Measurements from ENCODE around the gene DUOXA2.

DUOXA2 gene

DNA sequence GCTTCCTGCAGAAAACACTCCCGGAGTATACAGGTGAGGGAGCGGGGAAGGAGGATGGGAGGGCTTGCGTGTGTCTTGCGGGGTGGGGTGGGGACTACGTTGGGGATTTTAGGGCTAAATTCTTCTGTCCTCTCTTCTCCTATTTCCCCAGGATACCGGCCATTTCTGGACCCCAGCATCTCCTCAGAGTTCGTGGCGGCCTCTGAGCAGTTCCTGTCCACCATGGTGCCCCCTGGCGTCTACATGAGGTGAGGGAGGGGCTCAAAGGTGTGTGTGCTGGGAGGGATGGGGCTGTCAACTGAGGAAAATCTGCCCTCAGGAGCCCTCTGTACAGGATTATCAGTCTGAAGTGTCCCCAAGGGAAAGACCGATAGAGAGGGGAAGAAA is 22.2 kb downstream of the DUOXA2 start:
- DNase-seq (ENCODE audit: low spot score) = no peak

DNA sequence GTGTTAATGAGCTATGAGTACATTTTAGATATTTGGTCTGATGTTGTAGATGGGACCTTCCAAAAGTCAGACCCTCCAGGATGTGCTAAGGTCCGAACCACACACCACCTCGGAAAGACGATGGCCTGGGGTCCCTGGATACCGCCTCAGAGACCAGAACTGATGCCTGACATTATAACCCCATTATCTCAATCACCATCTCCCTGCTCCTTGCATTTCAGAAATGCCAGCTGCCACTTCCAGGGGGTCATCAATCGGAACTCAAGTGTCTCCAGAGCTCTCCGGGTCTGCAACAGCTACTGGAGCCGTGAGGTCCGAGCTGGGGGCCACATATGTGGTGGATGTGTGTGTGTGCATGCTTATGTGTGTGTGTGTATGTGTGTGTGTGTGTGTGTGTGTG is 23.6 kb downstream of the DUOXA2 start:
- DNase-seq (ENCODE audit: low spot score) = no peak

DNA sequence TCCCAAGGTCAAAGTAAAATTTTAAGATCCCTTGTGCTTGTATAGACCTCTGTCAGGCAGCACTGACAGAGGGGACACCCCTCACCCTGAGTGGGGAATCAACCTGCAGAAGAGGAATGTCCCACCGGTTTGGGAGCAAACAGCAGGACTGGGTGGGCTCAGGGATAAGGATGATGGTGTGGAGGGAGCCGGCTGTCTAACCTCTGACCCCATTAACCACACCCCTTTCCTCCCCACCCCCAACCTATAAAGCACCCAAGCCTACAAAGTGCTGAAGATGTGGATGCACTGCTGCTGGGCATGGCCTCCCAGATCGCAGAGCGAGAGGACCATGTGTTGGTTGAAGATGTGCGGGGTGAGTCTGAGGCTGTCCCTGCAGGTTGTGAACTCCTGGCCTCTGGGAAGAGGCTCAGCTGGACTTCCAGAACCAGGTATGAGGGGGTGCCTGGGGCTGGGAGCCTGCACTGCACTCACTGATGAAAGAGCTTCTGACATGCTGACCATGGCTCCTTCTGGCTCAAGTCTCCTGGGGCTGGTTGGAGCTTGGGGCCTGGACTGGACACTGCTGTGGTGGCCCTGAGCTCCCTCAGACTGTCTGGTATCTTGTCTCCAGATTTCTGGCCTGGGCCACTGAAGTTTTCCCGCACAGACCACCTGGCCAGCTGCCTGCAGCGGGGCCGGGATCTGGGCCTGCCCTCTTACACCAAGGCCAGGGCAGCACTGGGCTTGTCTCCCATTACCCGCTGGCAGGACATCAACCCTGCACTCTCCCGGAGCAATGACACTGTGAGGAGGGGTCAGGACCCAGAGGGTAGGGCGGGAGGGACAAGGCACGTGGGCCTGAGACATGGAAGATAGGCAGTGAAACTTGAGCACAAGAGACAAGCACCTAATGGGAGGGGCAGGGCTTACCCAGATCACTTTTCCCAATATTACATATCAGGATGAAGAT is 25.0 kb downstream of the DUOXA2 start:
- DNase-seq (ENCODE audit: low spot score) = no peak

DNA sequence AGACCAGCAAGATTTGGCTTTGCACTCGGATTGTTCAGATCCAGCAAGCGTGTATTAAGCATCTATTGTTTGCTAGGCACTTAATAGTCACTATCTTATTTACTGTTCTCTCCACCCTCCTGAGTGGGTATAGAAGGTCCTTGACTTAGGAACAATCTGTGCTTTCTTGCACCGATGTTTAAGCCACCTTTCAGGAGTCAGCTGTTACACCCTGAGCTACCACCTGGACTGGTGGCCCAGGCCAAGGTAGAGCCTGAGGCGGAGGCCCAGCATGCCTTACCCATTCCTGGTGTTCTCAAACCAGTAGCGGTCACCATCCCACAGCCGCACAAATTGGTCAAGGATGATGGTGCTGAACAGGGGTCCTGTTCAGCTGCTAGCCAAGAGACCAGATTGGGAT is 25.6 kb downstream of the DUOXA2 start:
- DNase-seq (ENCODE audit: low spot score) = no peak

DNA sequence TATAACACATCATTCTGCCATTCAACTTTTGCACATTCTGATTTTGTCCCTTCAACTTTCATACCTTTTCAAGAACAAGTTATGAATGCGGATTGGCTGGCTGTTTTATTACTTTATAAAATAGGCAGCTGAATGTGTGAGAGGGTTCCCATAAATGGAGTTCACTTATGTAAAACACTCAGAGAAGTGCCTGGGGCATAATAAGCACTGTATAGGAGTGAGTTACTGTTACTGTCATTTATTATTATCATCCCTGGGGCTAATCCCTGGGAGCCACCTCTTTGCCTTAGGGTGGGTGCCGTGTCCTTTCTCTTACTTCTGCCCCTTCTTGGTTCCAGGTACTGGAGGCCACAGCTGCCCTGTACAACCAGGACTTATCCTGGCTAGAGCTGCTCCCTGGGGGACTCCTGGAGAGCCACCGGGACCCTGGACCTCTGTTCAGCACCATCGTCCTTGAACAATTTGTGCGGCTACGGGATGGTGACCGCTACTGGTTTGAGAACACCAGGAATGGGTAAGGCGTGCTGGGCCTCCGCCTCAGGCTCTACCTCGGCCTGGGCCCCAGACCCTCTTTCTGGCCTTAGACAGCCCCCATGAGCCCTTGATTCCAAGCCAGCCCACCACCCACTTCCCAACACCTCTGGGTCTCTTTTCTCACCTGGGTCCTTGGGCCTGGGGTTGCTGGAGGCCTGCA is 26.6 kb downstream of the DUOXA2 start:
- DNase-seq (ENCODE audit: low spot score) = no peak

DNA sequence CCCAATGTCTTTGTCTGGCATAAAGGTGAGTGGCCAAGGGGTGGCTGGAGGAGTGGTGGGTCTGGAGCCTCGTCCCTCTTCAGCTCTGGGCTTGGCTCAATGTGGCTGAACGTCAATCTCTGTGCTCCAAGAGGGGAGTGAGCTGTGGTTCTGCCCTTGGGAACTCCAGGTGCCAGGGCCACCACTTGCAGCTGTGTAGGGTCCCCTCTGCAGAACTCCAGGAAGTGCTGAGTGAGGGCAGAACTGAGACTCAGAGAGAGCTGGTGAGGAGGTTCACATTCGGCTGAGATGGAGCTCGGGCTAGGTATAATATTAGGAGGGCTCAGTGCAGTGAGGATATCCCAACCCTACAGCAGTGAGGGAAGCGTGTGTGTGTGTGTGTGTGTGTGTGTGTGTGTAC is 27.3 kb downstream of the DUOXA2 start:
- no peak for DNase-seq (ENCODE audit: low spot score)

DNA sequence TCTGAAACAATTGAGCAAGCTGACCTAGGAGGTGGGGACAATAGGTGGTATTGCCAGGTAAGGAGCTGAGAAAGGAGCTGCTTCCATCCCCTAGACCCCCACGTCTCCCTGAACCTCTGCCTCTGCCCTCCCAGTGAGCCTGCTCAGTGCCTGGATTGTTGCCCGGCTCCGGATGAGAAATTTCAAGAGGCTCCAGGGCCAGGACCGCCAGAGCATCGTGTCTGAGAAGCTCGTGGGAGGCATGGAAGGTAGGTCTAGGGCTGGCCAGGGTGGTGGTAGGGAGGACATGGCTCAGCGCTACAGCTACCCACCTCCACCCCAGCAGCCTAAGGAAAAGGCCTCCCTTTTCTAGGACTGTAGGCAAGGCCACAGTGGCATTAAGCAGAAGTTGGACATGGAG is 28.9 kb downstream of the DUOXA2 start:
- no peak for DNase-seq (ENCODE audit: low spot score)

DNA sequence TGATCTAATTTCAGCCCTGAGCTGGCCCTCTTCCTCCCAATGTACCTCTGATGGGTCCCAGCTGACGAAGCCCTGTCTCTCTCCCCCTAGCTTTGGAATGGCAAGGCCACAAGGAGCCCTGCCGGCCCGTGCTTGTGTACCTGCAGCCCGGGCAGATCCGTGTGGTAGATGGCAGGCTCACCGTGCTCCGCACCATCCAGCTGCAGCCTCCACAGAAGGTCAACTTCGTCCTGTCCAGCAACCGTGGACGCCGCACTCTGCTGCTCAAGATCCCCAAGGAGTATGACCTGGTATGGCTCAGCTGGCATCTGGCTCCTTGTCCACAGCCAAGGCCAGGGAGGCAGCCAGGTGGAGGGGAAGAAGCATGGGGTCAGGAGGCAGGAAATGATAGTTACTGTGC is 29.8 kb downstream of the DUOXA2 start:
- no peak for DNase-seq (ENCODE audit: low spot score)

DNA sequence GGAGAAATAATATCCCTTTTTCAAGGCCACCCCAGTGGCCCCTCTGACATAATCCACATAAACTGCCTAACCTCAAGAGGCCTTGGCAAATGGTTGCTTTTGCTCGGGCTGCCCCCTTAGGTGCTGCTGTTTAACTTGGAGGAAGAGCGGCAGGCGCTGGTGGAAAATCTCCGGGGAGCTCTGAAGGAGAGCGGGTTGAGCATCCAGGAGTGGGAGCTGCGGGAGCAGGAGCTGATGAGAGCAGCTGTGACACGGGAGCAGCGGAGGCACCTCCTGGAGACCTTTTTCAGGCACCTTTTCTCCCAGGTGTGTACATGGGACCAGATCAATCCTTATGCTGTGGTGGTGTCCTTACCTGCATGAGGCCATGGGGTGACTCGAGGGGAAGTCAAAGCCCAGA is 30.6 kb downstream of the DUOXA2 start:
- DNase-seq (ENCODE audit: low spot score) = no peak

DNA sequence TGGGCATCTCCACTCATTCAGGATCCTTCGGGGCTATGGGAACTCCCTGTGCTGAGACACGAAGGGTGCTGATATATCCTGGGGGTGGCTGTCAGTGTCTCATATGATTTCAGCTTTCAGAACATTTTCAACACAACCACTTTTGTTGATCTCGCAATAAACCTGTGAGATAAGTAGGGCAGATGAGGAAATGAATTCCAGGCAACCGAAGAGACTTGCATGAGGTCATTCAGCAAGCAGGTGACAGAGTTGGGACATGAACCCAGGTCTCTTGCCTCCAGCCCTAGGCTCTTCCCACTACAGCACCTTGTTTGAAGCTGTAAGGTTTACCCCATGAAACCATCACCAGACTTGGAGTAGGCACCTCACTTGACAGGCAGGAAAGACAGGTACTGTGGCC is 32.3 kb downstream of the DUOXA2 start:
- DNase-seq (ENCODE audit: low spot score) = no peak

DNA sequence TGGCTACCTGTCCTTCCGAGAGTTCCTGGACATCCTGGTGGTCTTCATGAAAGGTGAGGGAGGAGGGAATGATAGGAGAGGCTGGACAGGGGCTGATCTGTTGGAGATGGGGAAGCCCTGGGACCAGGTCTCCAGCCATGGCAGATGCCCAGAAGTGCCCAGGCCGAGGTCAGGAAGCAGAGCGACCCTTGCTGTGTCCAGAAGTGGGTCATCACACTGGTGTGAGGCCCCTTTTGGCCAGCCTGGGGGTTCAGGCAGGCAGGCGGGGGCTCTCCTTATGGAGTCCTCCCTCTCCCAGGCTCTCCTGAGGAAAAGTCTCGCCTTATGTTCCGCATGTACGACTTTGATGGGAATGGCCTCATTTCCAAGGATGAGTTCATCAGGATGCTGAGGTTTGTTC is 33.5 kb downstream of the DUOXA2 start:
- DNase-seq (ENCODE audit: low spot score) = no peak

DNA sequence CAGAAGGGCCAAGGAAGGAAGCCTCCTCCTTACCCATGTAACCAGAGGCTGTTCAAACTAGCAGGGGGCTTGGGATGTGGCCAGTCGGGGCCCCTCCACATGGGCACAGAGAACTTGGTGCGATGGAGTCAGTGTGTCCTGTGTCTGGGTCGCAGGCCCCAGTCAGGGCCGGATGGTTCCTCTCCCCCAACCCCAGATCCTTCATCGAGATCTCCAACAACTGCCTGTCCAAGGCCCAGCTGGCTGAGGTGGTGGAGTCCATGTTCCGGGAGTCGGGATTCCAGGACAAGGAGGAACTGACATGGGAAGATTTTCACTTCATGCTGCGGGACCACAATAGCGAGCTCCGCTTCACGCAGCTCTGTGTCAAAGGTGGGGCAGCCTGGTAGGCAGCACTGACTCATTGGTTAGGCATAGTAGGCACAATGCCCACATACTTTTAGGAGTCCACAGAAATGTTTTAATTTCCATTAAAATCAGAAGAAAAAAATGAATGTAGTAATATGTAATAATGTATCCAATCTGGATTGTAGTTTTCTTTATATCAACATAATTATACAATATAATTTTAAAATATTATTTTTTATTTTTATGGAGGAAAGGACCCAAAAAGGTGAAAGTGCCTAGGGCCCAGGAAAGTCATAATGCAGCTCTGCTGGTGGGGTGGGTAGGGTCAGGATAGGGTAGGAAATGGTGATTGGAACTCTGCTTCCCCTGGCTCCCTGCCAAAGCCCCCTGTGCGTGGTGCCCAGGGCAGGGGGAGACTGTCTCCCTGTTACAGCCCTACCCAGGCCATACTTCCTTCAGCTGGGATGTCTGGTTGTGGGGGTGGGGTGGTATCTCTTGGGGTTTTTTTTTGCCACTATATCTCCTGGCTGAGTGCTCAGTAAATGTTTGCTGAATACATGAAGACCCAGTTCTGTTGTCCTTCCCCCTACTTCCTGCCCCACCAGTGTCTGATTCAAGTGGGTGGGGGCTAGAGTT is 34.2 kb downstream of the DUOXA2 start:
- no peak for DNase-seq (ENCODE audit: low spot score)

DNA sequence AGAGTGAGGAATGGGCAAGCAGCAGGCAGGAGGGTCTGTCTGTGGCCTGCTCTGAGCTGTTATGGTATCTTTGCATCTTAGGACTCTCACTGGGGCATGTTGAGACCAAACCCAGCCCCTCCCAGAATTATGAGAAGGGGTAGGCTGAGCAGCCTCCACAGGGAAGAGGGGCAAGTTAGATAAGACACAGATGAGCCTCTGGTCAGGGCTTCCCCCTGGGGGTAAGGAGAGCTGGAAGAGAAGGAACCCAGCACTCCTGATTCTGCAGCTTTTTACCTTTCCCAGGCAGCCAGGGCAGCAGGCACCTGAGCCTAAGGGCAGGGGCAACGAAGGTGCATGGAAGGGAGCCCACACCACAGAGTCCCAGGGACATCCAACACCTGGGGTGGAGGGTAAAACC is 34.9 kb downstream of the DUOXA2 start:
- DNase-seq (ENCODE audit: low spot score) = no peak

DNA sequence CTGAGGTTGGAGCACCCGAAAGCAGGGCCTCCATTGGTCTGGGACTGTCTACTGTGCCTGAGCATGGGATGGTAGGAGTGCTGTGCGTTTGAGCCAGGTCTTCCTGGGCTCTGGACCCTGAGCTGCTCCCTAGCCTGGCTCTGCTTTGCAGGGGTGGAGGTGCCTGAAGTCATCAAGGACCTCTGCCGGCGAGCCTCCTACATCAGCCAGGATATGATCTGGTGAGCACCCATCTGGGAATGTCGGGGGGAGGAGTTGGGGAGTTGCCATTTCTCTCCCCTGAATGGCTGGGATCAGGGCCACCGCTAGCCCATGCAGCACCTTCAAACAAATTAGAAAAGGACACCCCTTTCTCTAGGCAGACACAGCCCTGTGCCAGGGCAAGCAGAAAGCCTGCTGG is 36.4 kb downstream of the DUOXA2 start:
- DNase-seq (ENCODE audit: low spot score) = no peak

DNA sequence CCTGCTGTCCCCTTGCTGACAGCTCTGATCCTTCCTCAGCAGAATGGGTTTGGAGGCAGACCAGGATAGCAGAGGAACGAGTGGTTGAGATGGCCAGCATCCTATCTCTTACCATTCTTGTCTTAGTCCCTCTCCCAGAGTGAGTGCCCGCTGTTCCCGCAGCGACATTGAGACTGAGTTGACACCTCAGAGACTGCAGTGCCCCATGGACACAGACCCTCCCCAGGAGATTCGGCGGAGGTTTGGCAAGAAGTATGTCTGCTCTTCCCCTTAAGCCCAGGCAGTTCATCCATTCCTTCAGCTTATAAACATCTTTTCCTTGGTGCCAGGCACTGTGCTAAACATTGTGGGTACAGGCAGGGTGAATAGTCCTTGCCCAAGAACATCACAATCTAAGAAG is 36.9 kb downstream of the DUOXA2 start:
- no peak for DNase-seq (ENCODE audit: low spot score)

DNA sequence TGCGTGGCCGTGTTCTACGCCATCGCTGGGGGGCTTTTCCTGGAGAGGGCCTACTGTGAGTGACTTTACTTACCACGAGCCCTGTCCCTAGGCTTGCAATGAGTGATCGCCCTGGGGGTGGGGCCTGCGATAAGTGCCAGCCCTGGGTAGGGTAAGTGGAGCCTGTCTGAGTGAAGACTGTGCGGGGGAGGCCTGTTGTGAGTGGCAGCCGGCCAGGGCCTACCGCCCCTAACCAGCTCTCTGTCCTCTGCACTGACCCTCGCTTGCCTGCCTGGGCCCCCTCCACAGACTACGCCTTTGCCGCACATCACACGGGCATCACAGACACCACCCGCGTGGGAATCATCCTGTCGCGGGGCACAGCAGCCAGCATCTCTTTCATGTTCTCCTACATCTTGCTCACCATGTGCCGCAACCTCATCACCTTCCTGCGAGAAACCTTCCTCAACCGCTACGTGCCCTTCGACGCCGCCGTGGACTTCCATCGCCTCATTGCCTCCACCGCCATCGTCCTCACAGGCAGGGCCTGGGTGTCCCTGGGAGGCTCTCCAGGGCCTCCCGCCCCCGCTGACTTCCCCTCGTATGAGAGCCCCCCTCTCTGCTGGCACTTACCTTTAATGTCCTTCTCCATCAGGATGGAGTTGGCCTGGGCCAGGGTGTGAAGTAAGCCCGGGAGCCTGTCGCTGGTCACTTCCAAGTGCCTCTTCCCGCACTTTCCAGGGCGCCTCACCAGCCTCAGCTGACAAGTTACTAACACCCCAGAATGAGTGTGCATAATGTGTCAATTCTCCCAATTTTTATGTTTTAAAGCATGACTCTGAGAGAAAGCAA is 38.1 kb downstream of the DUOXA2 start:
- DNase-seq (ENCODE audit: low spot score) = no peak

DNA sequence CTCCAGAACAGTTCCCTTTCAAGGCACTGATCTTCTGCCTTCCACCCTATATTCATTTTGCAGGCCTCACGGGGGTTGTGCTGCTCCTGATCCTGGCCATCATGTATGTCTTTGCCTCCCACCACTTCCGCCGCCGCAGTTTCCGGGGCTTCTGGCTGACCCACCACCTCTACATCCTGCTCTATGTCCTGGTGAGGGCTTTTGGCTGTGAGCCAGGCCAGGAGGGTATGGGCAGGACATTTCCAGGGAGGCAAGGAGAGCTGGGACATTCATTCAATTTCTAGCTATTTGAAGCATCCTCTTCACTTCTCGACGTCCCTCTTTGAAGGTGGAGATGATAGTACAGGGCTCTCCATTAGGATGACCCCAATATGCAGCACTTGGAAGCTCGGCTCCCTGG is 41.6 kb downstream of the DUOXA2 start:
- no peak for DNase-seq (ENCODE audit: low spot score)

DNA sequence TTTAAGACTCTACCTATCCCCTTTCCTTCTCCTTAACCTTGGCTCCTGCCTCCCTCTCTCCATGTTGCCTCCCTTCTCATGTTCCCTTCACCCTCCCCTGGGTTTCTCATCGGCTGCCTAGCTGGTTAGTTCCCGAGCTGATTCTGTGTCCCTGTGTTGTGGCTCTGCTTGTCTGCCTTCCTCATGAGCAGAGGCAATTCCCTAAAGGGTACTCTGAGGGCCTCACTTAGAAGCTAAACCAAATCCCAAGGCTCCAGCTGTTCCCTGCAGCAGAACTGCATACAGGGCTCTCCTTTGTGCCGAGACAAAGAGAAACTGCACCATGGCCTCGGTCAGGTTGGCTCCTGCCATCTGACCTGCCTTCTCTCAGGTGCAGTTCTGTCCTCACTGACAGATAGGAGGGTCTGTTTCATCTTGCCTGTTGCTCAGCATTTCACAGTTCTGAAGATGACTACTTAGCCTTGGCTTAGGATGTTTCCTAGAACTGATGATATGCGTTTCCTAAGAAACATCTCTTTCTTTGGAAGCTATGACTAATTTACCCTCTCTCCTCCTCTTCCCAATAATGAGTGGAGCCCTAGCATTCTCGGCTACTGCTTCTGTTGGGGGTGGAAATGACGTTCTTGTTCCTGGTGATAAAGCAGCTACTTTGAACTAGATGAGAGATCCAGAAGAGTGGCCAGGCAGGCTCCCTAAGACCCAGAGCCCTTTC is 42.8 kb downstream of the DUOXA2 start:
- no peak for DNase-seq (ENCODE audit: low spot score)

DNA sequence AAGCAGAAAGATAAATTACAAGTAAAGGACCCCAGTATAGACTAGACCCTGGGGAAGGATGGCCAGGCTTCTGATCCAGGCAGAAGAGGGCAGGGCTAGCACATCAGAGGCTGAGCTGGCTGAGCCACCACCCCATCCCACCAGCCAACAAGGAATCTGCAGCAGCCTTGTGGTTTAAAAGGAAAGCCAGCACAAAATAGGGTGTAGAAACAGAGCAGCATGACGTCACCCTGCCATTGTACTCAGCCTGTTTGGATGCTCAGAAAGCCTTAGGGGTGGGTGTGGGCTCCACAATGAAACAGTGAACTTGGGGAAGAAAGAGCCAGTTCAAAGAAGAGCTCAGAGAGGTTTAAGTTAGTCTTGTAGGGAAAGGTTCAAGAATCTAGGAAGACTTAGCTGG is 43.8 kb downstream of the DUOXA2 start:
- peak; percentile 61 for DNase-seq (ENCODE audit: low spot score)

DNA sequence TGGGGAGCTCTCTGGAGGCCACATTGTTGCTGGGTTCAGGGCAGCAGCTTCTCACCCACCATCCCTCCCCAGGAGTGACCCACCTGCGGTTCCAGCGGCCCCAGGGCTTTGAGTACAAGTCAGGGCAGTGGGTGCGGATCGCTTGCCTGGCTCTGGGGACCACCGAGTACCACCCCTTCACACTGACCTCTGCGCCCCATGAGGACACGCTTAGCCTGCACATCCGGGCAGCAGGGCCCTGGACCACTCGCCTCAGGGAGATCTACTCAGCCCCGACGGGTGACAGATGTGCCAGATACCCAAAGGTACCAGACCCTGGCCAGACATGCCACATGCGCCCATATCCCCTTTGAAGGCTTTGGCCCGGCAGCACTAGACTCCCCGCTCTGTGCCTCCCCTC is 47.5 kb downstream of the DUOXA2 start:
- DNase-seq (ENCODE audit: low spot score) = no peak
